ENCODE measurements around the gene GABRR3. TPM values are rescaled to one million over a fixed set of nuclear protein-coding genes. Genes with fewer than 3 reads are reported as not detected.

GABRR3 gene
- total RNA-seq, 2 donors from 2014 or later = 0.34 TPM; not detected in 1

GRCh38 chr3:98057631-98058030 lies 22.5 kb upstream of the GABRR3 start:
- DNase-seq (ENCODE audit: low spot score) = no peak
- no peak for TF ChIP-seq CTCF (IDR thresholded peaks at IDR 0.05)
- no peak for TF ChIP-seq POLR2AphosphoS5 (IDR thresholded peaks at IDR 0.05)
- no peak for TF ChIP-seq POLR2A (IDR thresholded peaks at IDR 0.05)
- Histone ChIP-seq H3K4me1 (replicated peaks) (no peaks in the 10 kb centered on the region), H3K27me3 (replicated peaks; ENCODE audit: insufficient read depth) (no peaks in the 10 kb centered on the region), H3K36me3 (no peaks in the 10 kb centered on the region), H3K9me3 (no peaks in the 10 kb centered on the region), H3K27ac (no peak overlapping the region), H3K4me3 (no peak overlapping the region)
- intact Hi-C loops (cut with DNase I) = no loop called here
- WGBS = 68% methylated on average over 1 of the region's 1 CpG

- no peaks in the 10 kb centered on the region for H3K27me3 ChIP-seq (replicated peaks; ENCODE audit: insufficient read depth)
Observed at GRCh38 chr3:98056035-98056434, 20.9 kb upstream of the GABRR3 start.

GRCh38 chr3:98049271-98049670 lies 14.2 kb upstream of the GABRR3 start:
- Histone ChIP-seq H3K27me3 (replicated peaks; ENCODE audit: insufficient read depth) (no peaks in the 10 kb centered on the region), H3K4me1 (replicated peaks) (no peaks in the 10 kb centered on the region), H3K9me3 (no peaks in the 10 kb centered on the region), H3K4me3 (no peak overlapping the region), H3K36me3 (no peaks in the 10 kb centered on the region), H3K27ac (no peak overlapping the region)
- 74% methylated on average over 1 of the region's 1 CpG for WGBS
- intact Hi-C loops (cut with DNase I) = no loop called here
- TF ChIP-seq POLR2A (IDR thresholded peaks at IDR 0.05) (no peak), CTCF (IDR thresholded peaks at IDR 0.05) (no peak)
- no peak for DNase-seq (ENCODE audit: low spot score)

More at GRCh38 chr3:98056035-98056434, 20.9 kb upstream of the GABRR3 start:
- TF ChIP-seq CTCF (IDR thresholded peaks at IDR 0.05) (no peak), POLR2A (IDR thresholded peaks at IDR 0.05) (no peak), POLR2AphosphoS5 (IDR thresholded peaks at IDR 0.05) (no peak)
- no peaks in the 10 kb centered on the region for H3K9me3 ChIP-seq
- H3K36me3 ChIP-seq = no peaks in the 10 kb centered on the region
- no peaks in the 10 kb centered on the region for H3K4me1 ChIP-seq (replicated peaks)
- H3K27ac ChIP-seq = no peak overlapping the region
- no peak overlapping the region for H3K4me3 ChIP-seq
- intact Hi-C loops (cut with DNase I) = no loop called here
- DNase-seq (ENCODE audit: low spot score) = no peak

- no peak for DNase-seq (ENCODE audit: low spot score)
- no peak for TF ChIP-seq POLR2AphosphoS5 (IDR thresholded peaks at IDR 0.05)
- no peak for TF ChIP-seq POLR2A (IDR thresholded peaks at IDR 0.05)
- no peak for TF ChIP-seq CTCF (IDR thresholded peaks at IDR 0.05)
- Histone ChIP-seq H3K27me3 (replicated peaks; ENCODE audit: insufficient read depth) (no peaks in the 10 kb centered on the region), H3K4me3 (no peak overlapping the region), H3K4me1 (replicated peaks) (no peaks in the 10 kb centered on the region), H3K36me3 (no peaks in the 10 kb centered on the region), H3K9me3 (no peaks in the 10 kb centered on the region), H3K27ac (no peak overlapping the region)
- 75% methylated on average over 1 of the region's 1 CpG for WGBS
- intact Hi-C loops (cut with DNase I) = no loop called here
Observed at GRCh38 chr3:98048586-98048985, 13.5 kb upstream of the GABRR3 start.

- no peaks in the 10 kb centered on the region for H3K27me3 ChIP-seq (replicated peaks; ENCODE audit: insufficient read depth)
- no peak overlapping the region for H3K4me3 ChIP-seq
- no peaks in the 10 kb centered on the region for H3K4me1 ChIP-seq (replicated peaks)
- intact Hi-C loops (cut with DNase I) = no loop called here
- DNase-seq (ENCODE audit: low spot score) = no peak
- no peaks in the 10 kb centered on the region for H3K9me3 ChIP-seq
- H3K27ac ChIP-seq = no peak overlapping the region
- no peaks in the 10 kb centered on the region for H3K36me3 ChIP-seq
- WGBS = 94% methylated on average over 1 of the region's 1 CpG
- no peak for TF ChIP-seq CTCF (IDR thresholded peaks at IDR 0.05)
- TF ChIP-seq POLR2AphosphoS5 (IDR thresholded peaks at IDR 0.05) = no peak
- TF ChIP-seq POLR2A (IDR thresholded peaks at IDR 0.05) = no peak
Observed at GRCh38 chr3:98041350-98041749, 6.2 kb upstream of the GABRR3 start.

Data from prostate gland (tissue), 2 donors.